K562 (cell line): Measurements from ENCODE around the gene CCDC116. TPM values are rescaled to one million over a fixed set of nuclear protein-coding genes. Genes with fewer than 3 reads are reported as not detected.
A peak's percentile ranks its signal among the peaks of the same experiment; 100 is the strongest.

Experiments used
- E2F6 ChIP-seq, 2 experiments: IDR thresholded peaks; 2 replicates each; pipeline ENCODE4 v1.6.1; 2011; ENCODE audit warnings: borderline replicate concordance in 1 of 2, control low read depth in 1 of 2, low read depth in 1 of 2, low read length in 1 of 2, mild to moderate bottlenecking in 1 of 2, mixed read lengths in 1 of 2, moderate library complexity in 1 of 2; ENCODE audit not compliant: insufficient read depth in 1 of 2, insufficient read length in 1 of 2, poor library complexity in 1 of 2, severe bottlenecking in 1 of 2; ENCODE audit errors: extremely low read depth in 1 of 2
- EWSR1 ChIP-seq: fragments of 450-650 bp; IDR thresholded peaks from 2 replicates; pipeline ENCODE4 v1.6.1; 2018; ENCODE audit warnings: borderline replicate concordance, mild to moderate bottlenecking, low read depth, moderate library complexity; ENCODE audit not compliant: partially characterized antibody
- HCFC1 ChIP-seq: IDR thresholded peaks from 2 replicates; pipeline ENCODE4 v1.6.1; 2012; ENCODE audit warnings: low read depth, low read length, improper control_type of control experiment
- KAT7 ChIP-seq: sonication (generic); formaldehyde crosslinking; IDR thresholded peaks from 2 replicates; pipeline ENCODE4 v1.8.0; 2022; ENCODE audit warnings: missing genetic modification reagents, mild to moderate bottlenecking, borderline replicate concordance
- NEUROD1 ChIP-seq: fragments of 150-350 bp; IDR thresholded peaks from 2 replicates; pipeline ENCODE4 v1.6.1; 2014; ENCODE audit warnings: borderline replicate concordance, low read length, low read depth; ENCODE audit not compliant: partially characterized antibody
- RBFOX2 ChIP-seq: fragments of 200-400 bp; formaldehyde crosslinking; IDR thresholded peaks from 2 replicates; pipeline ENCODE4 v1.6.1; 2017; ENCODE audit warnings: low read depth, mild to moderate bottlenecking, low read length, moderate library complexity
- RBM15 ChIP-seq: fragments of 200-400 bp; formaldehyde crosslinking; IDR thresholded peaks from 2 replicates; pipeline ENCODE4 v1.6.1; 2018; ENCODE audit warnings: mild to moderate bottlenecking, low read length, moderate library complexity; ENCODE audit not compliant: insufficient read depth
- YY1 ChIP-seq, 3 experiments: IDR thresholded peaks; 2 replicates each; pipeline ENCODE4 v1.6.1; 2011; ENCODE audit warnings: low read length in 2 of 3, mild to moderate bottlenecking in 2 of 3, moderate library complexity in 2 of 3, borderline replicate concordance in 1 of 3, control low read depth in 1 of 3, low read depth in 1 of 3; ENCODE audit not compliant: insufficient read depth in 3 of 3, insufficient replicate concordance in 2 of 3, control insufficient read depth in 1 of 3, insufficient read length in 1 of 3; ENCODE audit errors: extremely low read depth in 1 of 3
- ZFP36 ChIP-seq: fragments of 150-350 bp; IDR thresholded peaks from 2 replicates; pipeline ENCODE4 v1.6.1; 2018; ENCODE audit warnings: low read length, low read depth; ENCODE audit not compliant: partially characterized antibody
- ZNF197 ChIP-seq: fragments of 200-800 bp; sonication (Bioruptor generic); IDR thresholded peaks from 2 replicates; pipeline ENCODE4 v1.6.1; 2016; ENCODE audit warnings: low read depth, missing genetic modification characterization, missing compliant biosample characterization
- polyA plus RNA-seq, 8 experiments: library from polyadenylated mRNA; depleted of rRNA in 4 of 8; stranded (reverse) in 5 of 8; unstranded in 3 of 8; fragments of >200 nt; fragmentation: Nextera tagmentation in 2 of 8; fragmentation: Illumina TruSeq in 1 of 8; extraction: Ambion mirVana in 2 of 8; extraction: Trizol in 1 of 8; gene quantifications; 2 replicates each; pipeline versions ENCODE4 v1.2.1 to v1.2.3, GENCODE V29; 2011 to 2014; ENCODE audit warnings: inconsistent platforms in 1 of 8, missing spikeins in 1 of 8
- total RNA-seq, 7 experiments: library from RNA; depleted of rRNA in 6 of 7; stranded (reverse); fragments of >200 nt in 6 of 7; fragmentation: Illumina TruSeq in 2 of 7; extraction: Trizol in 2 of 7; gene quantifications; 2 replicates each; pipeline versions ENCODE4 v1.2.1 to v1.2.3, GENCODE V29; 2011 to 2021; ENCODE audit warnings: low replicate concordance in 1 of 7
- TF ChIP-seq, protein P1 (sequence below): sonication (generic); formaldehyde crosslinking; IDR thresholded peaks from 2 replicates; pipeline ENCODE4 v1.9.0; 2022; ENCODE audit warnings: mild to moderate bottlenecking, missing genetic modification reagents
- TF ChIP-seq, protein P2 (sequence below): fragments of 250-450 bp; sonication (Bioruptor Pico); IDR thresholded peaks from 2 replicates; pipeline ENCODE4 v1.8.0; 2022; ENCODE audit warnings: inconsistent platforms
- TF ChIP-seq, protein P3 (sequence below), 2 experiments: fragments of 150-350 bp in 1 of 2; IDR thresholded peaks; 2 replicates each; pipeline ENCODE4 v1.6.1; 2012 to 2016; ENCODE audit warnings: low read depth in 2 of 2, low read length in 2 of 2, mild to moderate bottlenecking in 1 of 2, moderate library complexity in 1 of 2
- TF ChIP-seq, protein P4 (sequence below): fragments of 250-450 bp; sonication (Bioruptor Pico); IDR thresholded peaks from 2 replicates; pipeline ENCODE4 v1.4.0; 2020; ENCODE audit warnings: mild to moderate bottlenecking, moderate library complexity

The CCDC116 gene
- total and polyA plus RNA-seq, 9 of the 15 experiments (the other 6 are each of a cell fraction or from before 2014, with no cell fraction given): 1.6 to 11.3 (median 4.7) TPM

GRCh38 chr22:21657360-21658032 is 24.9 kb downstream of the CCDC116 start (continued):
- TF ChIP-seq KAT7 (no peak), ZNF197 (CRISPR knock-in tag) (no peak), RBM15 (no peak), HCFC1 (peak; percentile 42; the same call in 1 of the 2 replicates), E2F6 (IDR thresholded peaks at IDR 0.05; ENCODE audit: borderline replicate concordance in 1 of 2, extremely low read depth in 1 of 2, insufficient read depth in 1 of 2, insufficient read length in 1 of 2, low read depth in 1 of 2, low read length in 1 of 2, poor library complexity in 1 of 2, severe bottlenecking in 1 of 2) (peak in 1 of 2 experiments; percentile 100), YY1 (IDR thresholded peaks at IDR 0.05; ENCODE audit: borderline replicate concordance in 1 of 3, control insufficient read depth in 1 of 3, extremely low read depth in 1 of 3, insufficient read depth in 3 of 3, insufficient read length in 1 of 3, insufficient replicate concordance in 2 of 3, low read depth in 1 of 3, low read length in 2 of 3) (peak in 1 of 3 experiments; percentile 89), RBFOX2 (no peak), EWSR1 (no peak), ZFP36 (peak; percentile 36), NEUROD1 (peak; percentile 56)
- TF ChIP-seq, protein P1, sequence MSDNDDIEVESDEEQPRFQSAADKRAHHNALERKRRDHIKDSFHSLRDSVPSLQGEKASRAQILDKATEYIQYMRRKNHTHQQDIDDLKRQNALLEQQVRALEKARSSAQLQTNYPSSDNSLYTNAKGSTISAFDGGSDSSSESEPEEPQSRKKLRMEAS (CRISPR knock-in tag): no peak
- TF ChIP-seq, protein P2, sequence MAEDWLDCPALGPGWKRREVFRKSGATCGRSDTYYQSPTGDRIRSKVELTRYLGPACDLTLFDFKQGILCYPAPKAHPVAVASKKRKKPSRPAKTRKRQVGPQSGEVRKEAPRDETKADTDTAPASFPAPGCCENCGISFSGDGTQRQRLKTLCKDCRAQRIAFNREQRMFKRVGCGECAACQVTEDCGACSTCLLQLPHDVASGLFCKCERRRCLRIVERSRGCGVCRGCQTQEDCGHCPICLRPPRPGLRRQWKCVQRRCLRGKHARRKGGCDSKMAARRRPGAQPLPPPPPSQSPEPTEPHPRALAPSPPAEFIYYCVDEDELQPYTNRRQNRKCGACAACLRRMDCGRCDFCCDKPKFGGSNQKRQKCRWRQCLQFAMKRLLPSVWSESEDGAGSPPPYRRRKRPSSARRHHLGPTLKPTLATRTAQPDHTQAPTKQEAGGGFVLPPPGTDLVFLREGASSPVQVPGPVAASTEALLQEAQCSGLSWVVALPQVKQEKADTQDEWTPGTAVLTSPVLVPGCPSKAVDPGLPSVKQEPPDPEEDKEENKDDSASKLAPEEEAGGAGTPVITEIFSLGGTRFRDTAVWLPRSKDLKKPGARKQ (CRISPR knock-in tag): no peak
- TF ChIP-seq, protein P3, sequence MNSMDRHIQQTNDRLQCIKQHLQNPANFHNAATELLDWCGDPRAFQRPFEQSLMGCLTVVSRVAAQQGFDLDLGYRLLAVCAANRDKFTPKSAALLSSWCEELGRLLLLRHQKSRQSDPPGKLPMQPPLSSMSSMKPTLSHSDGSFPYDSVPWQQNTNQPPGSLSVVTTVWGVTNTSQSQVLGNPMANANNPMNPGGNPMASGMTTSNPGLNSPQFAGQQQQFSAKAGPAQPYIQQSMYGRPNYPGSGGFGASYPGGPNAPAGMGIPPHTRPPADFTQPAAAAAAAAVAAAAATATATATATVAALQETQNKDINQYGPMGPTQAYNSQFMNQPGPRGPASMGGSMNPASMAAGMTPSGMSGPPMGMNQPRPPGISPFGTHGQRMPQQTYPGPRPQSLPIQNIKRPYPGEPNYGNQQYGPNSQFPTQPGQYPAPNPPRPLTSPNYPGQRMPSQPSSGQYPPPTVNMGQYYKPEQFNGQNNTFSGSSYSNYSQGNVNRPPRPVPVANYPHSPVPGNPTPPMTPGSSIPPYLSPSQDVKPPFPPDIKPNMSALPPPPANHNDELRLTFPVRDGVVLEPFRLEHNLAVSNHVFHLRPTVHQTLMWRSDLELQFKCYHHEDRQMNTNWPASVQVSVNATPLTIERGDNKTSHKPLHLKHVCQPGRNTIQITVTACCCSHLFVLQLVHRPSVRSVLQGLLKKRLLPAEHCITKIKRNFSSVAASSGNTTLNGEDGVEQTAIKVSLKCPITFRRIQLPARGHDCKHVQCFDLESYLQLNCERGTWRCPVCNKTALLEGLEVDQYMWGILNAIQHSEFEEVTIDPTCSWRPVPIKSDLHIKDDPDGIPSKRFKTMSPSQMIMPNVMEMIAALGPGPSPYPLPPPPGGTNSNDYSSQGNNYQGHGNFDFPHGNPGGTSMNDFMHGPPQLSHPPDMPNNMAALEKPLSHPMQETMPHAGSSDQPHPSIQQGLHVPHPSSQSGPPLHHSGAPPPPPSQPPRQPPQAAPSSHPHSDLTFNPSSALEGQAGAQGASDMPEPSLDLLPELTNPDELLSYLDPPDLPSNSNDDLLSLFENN (IDR thresholded peaks at IDR 0.05; ENCODE audit: low read depth in 2 of 2, low read length in 2 of 2): peak; percentile 49 to 83; a peak in 2 of 4 replicates
- TF ChIP-seq, protein P4, sequence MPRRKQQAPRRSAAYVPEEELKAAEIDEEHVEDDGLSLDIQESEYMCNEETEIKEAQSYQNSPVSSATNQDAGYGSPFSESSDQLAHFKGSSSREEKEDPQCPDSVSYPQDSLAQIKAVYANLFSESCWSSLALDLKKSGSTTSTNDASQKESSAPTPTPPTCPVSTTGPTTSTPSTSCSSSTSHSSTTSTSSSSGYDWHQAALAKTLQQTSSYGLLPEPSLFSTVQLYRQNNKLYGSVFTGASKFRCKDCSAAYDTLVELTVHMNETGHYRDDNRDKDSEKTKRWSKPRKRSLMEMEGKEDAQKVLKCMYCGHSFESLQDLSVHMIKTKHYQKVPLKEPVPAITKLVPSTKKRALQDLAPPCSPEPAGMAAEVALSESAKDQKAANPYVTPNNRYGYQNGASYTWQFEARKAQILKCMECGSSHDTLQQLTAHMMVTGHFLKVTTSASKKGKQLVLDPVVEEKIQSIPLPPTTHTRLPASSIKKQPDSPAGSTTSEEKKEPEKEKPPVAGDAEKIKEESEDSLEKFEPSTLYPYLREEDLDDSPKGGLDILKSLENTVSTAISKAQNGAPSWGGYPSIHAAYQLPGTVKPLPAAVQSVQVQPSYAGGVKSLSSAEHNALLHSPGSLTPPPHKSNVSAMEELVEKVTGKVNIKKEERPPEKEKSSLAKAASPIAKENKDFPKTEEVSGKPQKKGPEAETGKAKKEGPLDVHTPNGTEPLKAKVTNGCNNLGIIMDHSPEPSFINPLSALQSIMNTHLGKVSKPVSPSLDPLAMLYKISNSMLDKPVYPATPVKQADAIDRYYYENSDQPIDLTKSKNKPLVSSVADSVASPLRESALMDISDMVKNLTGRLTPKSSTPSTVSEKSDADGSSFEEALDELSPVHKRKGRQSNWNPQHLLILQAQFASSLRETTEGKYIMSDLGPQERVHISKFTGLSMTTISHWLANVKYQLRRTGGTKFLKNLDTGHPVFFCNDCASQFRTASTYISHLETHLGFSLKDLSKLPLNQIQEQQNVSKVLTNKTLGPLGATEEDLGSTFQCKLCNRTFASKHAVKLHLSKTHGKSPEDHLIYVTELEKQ: no peak
